SK-N-MC (cell line): ENCODE data around the gene CRTC1.

Experiments
- EZH2 ChIP-seq: fragments of 200-600 bp; sonication (generic); IDR thresholded peaks from one replicate; pipeline ENCODE4 v1.6.1; 2017; ENCODE audit warnings: antibody characterized with exemption
- FOXP2 ChIP-seq: optimal IDR thresholded peaks from 2 replicates; pipeline ENCODE3; 2011; ENCODE audit warnings: mild to moderate bottlenecking, moderate library complexity; ENCODE audit not compliant: insufficient read depth; ENCODE audit errors: extremely low read length, control extremely low read depth
- POLR2AphosphoS5 ChIP-seq: IDR thresholded peaks from 2 replicates; pipeline ENCODE4 v1.6.1; 2012; ENCODE audit warnings: mild to moderate bottlenecking, low read depth, low read length, borderline replicate concordance

- TF ChIP-seq POLR2AphosphoS5, result no peak
- TF ChIP-seq EZH2, result no peak
- no peak for TF ChIP-seq FOXP2
These were observed 53.2 kb downstream of the CRTC1 start for GRCh38 chr19:18736415-18737336.
